ENCODE measurements around the gene TUBA1B. TPM values are rescaled to one million over a fixed set of nuclear protein-coding genes. Genes with fewer than 3 reads are reported as not detected.

The TUBA1B gene
- total and polyA plus RNA-seq, 12 donors, result 117 to 1,374 (median 309) TPM

GRCh38 chr12:49098035-49098451, 33.2 kb downstream of the TUBA1B start:
- Histone ChIP-seq H3K9me3 (no peaks in the 10 kb centered on the region), H3K4me3 (no peak overlapping the region), H3K36me3 (peaks cover 4 to 76% (median 54%) of the 10 kb centered on the region in 9 donors), H3K27ac (no peak overlapping the region), H3K27me3 (peaks cover 3 to 27% (median 13%) of the 10 kb centered on the region in 7 donors), H3K4me1 (peaks cover 13 to 24% (median 21%) of the 10 kb centered on the region in 9 donors)
- ATAC-seq (peak in 3 of 8 donors; percentile 26 to 46 (median 29)), DNase-seq (no peak)
- WGBS, 2 donors, result 63 to 74% methylated on average over 4 of the region's 4 CpGs
- TF ChIP-seq, protein P1, sequence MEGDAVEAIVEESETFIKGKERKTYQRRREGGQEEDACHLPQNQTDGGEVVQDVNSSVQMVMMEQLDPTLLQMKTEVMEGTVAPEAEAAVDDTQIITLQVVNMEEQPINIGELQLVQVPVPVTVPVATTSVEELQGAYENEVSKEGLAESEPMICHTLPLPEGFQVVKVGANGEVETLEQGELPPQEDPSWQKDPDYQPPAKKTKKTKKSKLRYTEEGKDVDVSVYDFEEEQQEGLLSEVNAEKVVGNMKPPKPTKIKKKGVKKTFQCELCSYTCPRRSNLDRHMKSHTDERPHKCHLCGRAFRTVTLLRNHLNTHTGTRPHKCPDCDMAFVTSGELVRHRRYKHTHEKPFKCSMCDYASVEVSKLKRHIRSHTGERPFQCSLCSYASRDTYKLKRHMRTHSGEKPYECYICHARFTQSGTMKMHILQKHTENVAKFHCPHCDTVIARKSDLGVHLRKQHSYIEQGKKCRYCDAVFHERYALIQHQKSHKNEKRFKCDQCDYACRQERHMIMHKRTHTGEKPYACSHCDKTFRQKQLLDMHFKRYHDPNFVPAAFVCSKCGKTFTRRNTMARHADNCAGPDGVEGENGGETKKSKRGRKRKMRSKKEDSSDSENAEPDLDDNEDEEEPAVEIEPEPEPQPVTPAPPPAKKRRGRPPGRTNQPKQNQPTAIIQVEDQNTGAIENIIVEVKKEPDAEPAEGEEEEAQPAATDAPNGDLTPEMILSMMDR (IDR thresholded peaks at IDR 0.05), result peak; percentile 66 to 88 (median 77)
- intact Hi-C loops (cut with DNase I), result loop anchor here in 1 of 10 donors (2.0 kb wide), 1 partner anchor 33 kb away; no protein-coding TSS in a partner anchor

GRCh38 chr12:49097381-49097780, 33.8 kb downstream of the TUBA1B start:
- ATAC-seq (peak in 1 of 8 donors; percentile 6), DNase-seq (no peak)
- intact Hi-C loops (cut with DNase I), result no loop called here
- 77 to 89% methylated on average over 3 of the region's 3 CpGs for WGBS, 2 donors
- H3K36me3 ChIP-seq, result peaks cover 4 to 69% (median 48%) of the 10 kb centered on the region in 9 donors
- no peaks in the 10 kb centered on the region for H3K9me3 ChIP-seq
- H3K4me1 ChIP-seq, result peaks cover 13 to 30% (median 26%) of the 10 kb centered on the region in 9 donors
- TF ChIP-seq, protein P1 (IDR thresholded peaks at IDR 0.05), result no peak
- no peak overlapping the region for H3K4me3 ChIP-seq
- H3K27ac ChIP-seq, result no peak overlapping the region
- H3K27me3 ChIP-seq, result peaks cover 3 to 34% (median 20%) of the 10 kb centered on the region in 7 donors

- Histone ChIP-seq H3K9me3 (no peaks in the 10 kb centered on the region), H3K4me3 (peak overlapping the region in 7 of 10 donors; percentile 24 to 52 (median 32)), H3K36me3 (peaks cover 0 to 45% (median 24%) of the 10 kb centered on the region in 9 donors), H3K4me1 (peaks cover 25 to 55% (median 50%) of the 10 kb centered on the region in 9 donors), H3K27ac (no peak overlapping the region), H3K27me3 (peaks cover 6 to 58% (median 39%) of the 10 kb centered on the region in 7 donors)
- intact Hi-C loops (cut with DNase I), result no loop called here
- no peak for DNase-seq
- 74 to 87% methylated on average over 2 of the region's 2 CpGs for WGBS, 2 donors
- TF ChIP-seq, protein P1 (IDR thresholded peaks at IDR 0.05), result no peak
- no peak for ATAC-seq
These were observed 36.2 kb downstream of the TUBA1B start for GRCh38 chr12:49094975-49095365.

GRCh38 chr12:49094160-49094974, 36.8 kb downstream of the TUBA1B start, which contains the start of gene DHH:
TSS of gene DHH (minus strand) at chr12:49094801. CDS start at chr12:49094512, 289 bp downstream.
- H3K27ac ChIP-seq, result peak within 1 kb of the TSS in 3 of 10 donors; percentile 49 to 60 (median 56)
- TF ChIP-seq, protein P1 (IDR thresholded peaks at IDR 0.05), result no peak
- intact Hi-C loops (cut with DNase I), result no loop called here
- peaks cover 10 to 64% (median 46%) of the 10 kb centered on the region in 7 donors for H3K27me3 ChIP-seq
- H3K4me3 ChIP-seq, result peak within 1 kb of the TSS in 9 of 10 donors; percentile 24 to 52 (median 37)
- 3% methylated on average over 49 of the region's 49 CpGs for WGBS, 2 donors
- peak; percentile 44 to 56 for DNase-seq
- peaks cover 31 to 61% (median 56%) of the 10 kb centered on the region in 9 donors for H3K4me1 ChIP-seq
- no peaks in the 10 kb centered on the region for H3K9me3 ChIP-seq
- ATAC-seq, result peak; percentile 28 to 61 (median 38)
- peaks cover 0 to 39% (median 18%) of the 10 kb centered on the region in 9 donors for H3K36me3 ChIP-seq

All from heart right ventricle (tissue), 16 donors.